Mesenchymal stem cell (in vitro differentiated cells and primary cell): Measurements from ENCODE around the gene FLT1.

ENCODE experiments used
- DNase-seq: peaks from one replicate; pipeline ENCODE4 v3.0.0-alpha.2; 2013
- H2AFZ ChIP-seq: one replicate; pipeline ENCODE4 v1.6.1; 2013; ENCODE audit warnings: low read depth, mild to moderate bottlenecking, control low read depth, inconsistent platforms, low read length, moderate library complexity
- H2AK5ac ChIP-seq: 2 replicates; pipeline ENCODE4 v1.6.1; 2013; ENCODE audit warnings: low read length, moderate library complexity, mild to moderate bottlenecking, inconsistent platforms; ENCODE audit not compliant: severe bottlenecking
- H2BK120ac ChIP-seq: one replicate; pipeline ENCODE4 v1.6.1; 2013; ENCODE audit warnings: low read depth, mild to moderate bottlenecking, inconsistent platforms, low read length, moderate library complexity
- H2BK12ac ChIP-seq, 2 experiments: one replicate each; pipeline ENCODE4 v1.6.1; 2013; ENCODE audit warnings: inconsistent platforms in 2 of 2, low read length in 2 of 2, mild to moderate bottlenecking in 2 of 2, moderate library complexity in 2 of 2, control low read depth in 1 of 2
- H2BK15ac ChIP-seq: one replicate; pipeline ENCODE4 v1.6.1; 2013; ENCODE audit warnings: mild to moderate bottlenecking, low read depth, inconsistent platforms; ENCODE audit not compliant: poor library complexity, severe bottlenecking
- H2BK5ac ChIP-seq: 2 replicates; pipeline ENCODE4 v1.6.1; 2013; ENCODE audit warnings: low read depth, mild to moderate bottlenecking, low read length, control low read depth, inconsistent platforms; ENCODE audit not compliant: poor library complexity, severe bottlenecking
- H3K14ac ChIP-seq, 2 experiments: one replicate each; pipeline ENCODE4 v1.6.1; 2013; ENCODE audit warnings: inconsistent platforms in 2 of 2, low read length in 2 of 2, control low read depth in 1 of 2, mild to moderate bottlenecking in 1 of 2, moderate library complexity in 1 of 2
- H3K18ac ChIP-seq, 2 experiments: one replicate each; pipeline ENCODE4 v1.6.1; 2013; ENCODE audit warnings: inconsistent platforms in 2 of 2, low read length in 2 of 2, control low read depth in 1 of 2, low read depth in 1 of 2, mild to moderate bottlenecking in 1 of 2
- H3K23ac ChIP-seq, 2 experiments: one replicate each; pipeline ENCODE4 v1.6.1; 2013; ENCODE audit warnings: inconsistent platforms in 2 of 2, low read length in 2 of 2, mild to moderate bottlenecking in 2 of 2, moderate library complexity in 2 of 2, control low read depth in 1 of 2
- H3K27ac ChIP-seq: 2 replicates; pipeline ENCODE4 v1.5.1; 2013; ENCODE audit warnings: mild to moderate bottlenecking, moderate library complexity, low read length, control low read depth, inconsistent platforms; ENCODE audit not compliant: poor library complexity, severe bottlenecking
- H3K27me3 ChIP-seq, 2 experiments: 2 replicates each; pipeline versions ENCODE4 v1.6.1 to v1.7.0; 2013; ENCODE audit warnings: low read length in 2 of 2, mild to moderate bottlenecking in 2 of 2, moderate library complexity in 2 of 2, control low read depth in 1 of 2, inconsistent platforms in 1 of 2; ENCODE audit not compliant: control insufficient read depth in 1 of 2, insufficient read depth in 1 of 2
- H3K36me3 ChIP-seq, 2 experiments: 2 replicates each; pipeline versions ENCODE4 v1.6.1 to v1.7.0; 2013; ENCODE audit warnings: low read length in 2 of 2, control low read depth in 1 of 2, inconsistent platforms in 1 of 2, low read depth in 1 of 2, mild to moderate bottlenecking in 1 of 2; ENCODE audit not compliant: insufficient read depth in 2 of 2, control insufficient read depth in 1 of 2
- H3K4ac ChIP-seq, 2 experiments: one replicate each; pipeline ENCODE4 v1.6.1; 2013; ENCODE audit warnings: inconsistent platforms in 2 of 2, low read length in 2 of 2, mild to moderate bottlenecking in 2 of 2, moderate library complexity in 2 of 2, control low read depth in 1 of 2, low read depth in 1 of 2
- H3K4me1 ChIP-seq: 2 replicates; pipeline ENCODE4 v1.6.1; 2013; ENCODE audit warnings: low read depth, low read length, control low read depth; ENCODE audit not compliant: control insufficient read depth, insufficient read depth
- H3K4me2 ChIP-seq: 2 replicates; pipeline ENCODE4 v1.6.1; 2013; ENCODE audit warnings: low read length, mild to moderate bottlenecking, inconsistent platforms; ENCODE audit not compliant: poor library complexity, severe bottlenecking
- H3K4me3 ChIP-seq, 2 experiments: 2 replicates each; pipeline versions ENCODE4 v1.5.1 to v1.7.0; 2013; ENCODE audit warnings: low read length in 2 of 2, mild to moderate bottlenecking in 2 of 2, control low read depth in 1 of 2, low read depth in 1 of 2; ENCODE audit not compliant: insufficient read depth in 1 of 2
- H3K79me1 ChIP-seq: replicated peaks from 2 replicates; pipeline ENCODE4 v1.6.1; 2013; ENCODE audit warnings: mild to moderate bottlenecking, control low read depth, low read length, inconsistent platforms; ENCODE audit not compliant: poor library complexity, severe bottlenecking
- H3K9ac ChIP-seq: 2 replicates; pipeline ENCODE4 v1.7.0; 2013; ENCODE audit warnings: mild to moderate bottlenecking, low read length, moderate library complexity
- H3K9me3 ChIP-seq: 2 replicates; pipeline ENCODE4 v1.7.0; 2013; ENCODE audit warnings: mild to moderate bottlenecking, low read length; ENCODE audit not compliant: control insufficient read depth
- H4K8ac ChIP-seq: one replicate; pipeline ENCODE4 v1.6.1; 2013; ENCODE audit warnings: inconsistent platforms, mild to moderate bottlenecking, low read length, moderate library complexity
- H4K91ac ChIP-seq: one replicate; pipeline ENCODE4 v1.6.1; 2013; ENCODE audit warnings: mild to moderate bottlenecking, low read length, inconsistent platforms
- WGBS: methylation state at CpG from one replicate; pipeline ENCODE4 v1.1.7; 2013; ENCODE audit warnings: mixed read lengths; 5-methylcytosine and 5-hydroxymethylcytosine counted together

The FLT1 gene

DNA sequence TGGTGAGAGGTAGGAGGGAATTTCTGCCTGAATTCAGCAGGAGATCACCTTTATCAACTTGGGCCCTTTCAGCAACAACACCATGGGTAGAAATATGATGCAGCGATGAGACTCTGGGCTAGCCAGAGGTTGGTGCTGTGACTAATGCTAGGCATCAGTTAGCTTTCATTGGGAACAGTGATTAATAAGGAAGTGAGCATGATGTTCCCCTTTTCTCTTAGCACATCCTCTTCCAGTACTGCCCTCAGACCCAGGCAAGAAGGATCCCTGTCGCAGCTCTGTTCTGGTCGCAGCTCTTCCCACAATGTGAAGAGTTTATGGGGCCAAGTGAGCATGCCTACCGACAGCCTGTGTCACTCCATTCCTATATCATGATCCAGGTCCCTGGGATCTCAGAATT is 100.5 kb downstream of the FLT1 start:
- H4K8ac ChIP-seq = peak overlapping the region; percentile 76
- WGBS = 67% methylated on average over 3 of the region's 4 CpGs
- H2AFZ ChIP-seq = no peak overlapping the region
- H2BK120ac ChIP-seq = no peak overlapping the region
- no peak overlapping the region for H2BK5ac ChIP-seq
- DNase-seq = peak; percentile 24
- H3K36me3 ChIP-seq = no peaks in the 10 kb centered on the region
- H2AK5ac ChIP-seq = no peak overlapping the region
- H3K9me3 ChIP-seq = no peaks in the 10 kb centered on the region
- H3K4me2 ChIP-seq = no peak overlapping the region
- no peak overlapping the region for H3K27ac ChIP-seq
- no peak overlapping the region for H3K9ac ChIP-seq
- peaks cover 2 to 6% of the 10 kb centered on the region in 2 experiments for H3K27me3 ChIP-seq
- peak overlapping the region in 1 of 2 experiments; percentile 71 for H3K14ac ChIP-seq
- H4K91ac ChIP-seq = peak overlapping the region; percentile 93
- H3K79me1 ChIP-seq = no peaks in the 10 kb centered on the region
- H3K18ac ChIP-seq = peak overlapping the region; percentile 49 to 57
- peak overlapping the region in 1 of 2 experiments; percentile 40 for H3K23ac ChIP-seq
- H3K4me1 ChIP-seq = no peaks in the 10 kb centered on the region
- H3K4ac ChIP-seq = peak overlapping the region in 1 of 2 experiments; percentile 51
- peak overlapping the region; percentile 28 to 72 for H2BK12ac ChIP-seq
- no peak overlapping the region for H2BK15ac ChIP-seq
- no peak overlapping the region for H3K4me3 ChIP-seq

DNA sequence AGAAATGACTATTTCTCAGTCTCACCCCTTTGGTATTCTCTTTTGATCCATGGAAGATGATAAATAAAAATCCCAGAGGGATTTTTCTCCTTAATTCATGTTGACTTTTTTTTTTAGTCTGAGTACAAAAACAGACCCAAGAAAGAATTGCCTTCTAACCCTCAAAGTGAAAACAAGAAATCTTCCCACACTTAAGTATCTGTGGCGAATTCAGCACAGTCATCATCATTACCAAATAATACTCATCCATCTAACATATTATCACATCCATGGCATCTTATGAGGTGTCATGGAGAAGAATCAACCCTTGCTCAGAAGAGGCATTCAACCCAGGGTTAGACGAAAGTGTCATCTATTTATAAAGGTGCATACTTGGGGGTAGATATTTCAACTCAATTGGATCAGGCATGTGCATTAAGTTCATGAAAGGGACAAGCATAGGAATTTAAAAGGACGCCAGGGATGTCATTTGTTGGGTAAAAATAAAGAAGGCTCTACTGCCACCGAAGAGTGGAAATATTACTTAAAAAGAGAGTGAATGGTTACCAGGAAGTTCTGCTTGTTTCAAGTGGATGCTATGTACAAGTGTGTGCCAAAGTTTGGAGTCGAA is 101.9 kb downstream of the FLT1 start:
- Histone ChIP-seq H2AFZ (no peak overlapping the region), H2BK5ac (no peak overlapping the region), H2BK120ac (no peak overlapping the region), H3K14ac (no peak overlapping the region), H3K9ac (no peak overlapping the region), H2AK5ac (no peak overlapping the region), H3K27me3 (peaks cover 6 to 7% of the 10 kb centered on the region in 2 experiments), H3K27ac (no peak overlapping the region), H3K23ac (no peak overlapping the region), H4K91ac (no peak overlapping the region), H2BK12ac (no peak overlapping the region), H3K36me3 (no peaks in the 10 kb centered on the region), H3K79me1 (no peaks in the 10 kb centered on the region), H4K8ac (no peak overlapping the region), H3K4me1 (no peaks in the 10 kb centered on the region), H2BK15ac (no peak overlapping the region), H3K4me2 (no peak overlapping the region), H3K4me3 (no peak overlapping the region), H3K18ac (no peak overlapping the region), H3K9me3 (no peaks in the 10 kb centered on the region), H3K4ac (no peak overlapping the region)
- WGBS = 91% methylated on average over 5 of the region's 5 CpGs
- DNase-seq = peak; percentile 55

GRCh38 chr13:28392428-28392827 is 102.5 kb downstream of the FLT1 start:
- Histone ChIP-seq H3K4me2 (no peak overlapping the region), H3K4ac (no peak overlapping the region)

GRCh38 chr13:28387740-28388501 is 107.0 kb downstream of the FLT1 start:
- no peak overlapping the region for H3K4ac ChIP-seq
- no peak overlapping the region for H3K4me3 ChIP-seq
- no peak overlapping the region for H2AK5ac ChIP-seq
- WGBS = 23% methylated on average over 3 of the region's 4 CpGs
- H3K4me2 ChIP-seq = no peak overlapping the region
- no peaks in the 10 kb centered on the region for H3K36me3 ChIP-seq
- H2BK15ac ChIP-seq = no peak overlapping the region
- peaks cover 0 to 7% of the 10 kb centered on the region in 2 experiments for H3K27me3 ChIP-seq
- H3K18ac ChIP-seq = no peak overlapping the region
- H3K9ac ChIP-seq = no peak overlapping the region
- no peak overlapping the region for H3K23ac ChIP-seq
- no peak overlapping the region for H2BK5ac ChIP-seq
- H4K91ac ChIP-seq = no peak overlapping the region
- H3K14ac ChIP-seq = no peak overlapping the region
- H2AFZ ChIP-seq = no peak overlapping the region
- no peak overlapping the region for H4K8ac ChIP-seq
- no peak overlapping the region for H3K27ac ChIP-seq
- H3K79me1 ChIP-seq = no peaks in the 10 kb centered on the region
- no peak overlapping the region for H2BK120ac ChIP-seq
- H3K4me1 ChIP-seq = no peaks in the 10 kb centered on the region
- H3K9me3 ChIP-seq = no peaks in the 10 kb centered on the region
- no peak overlapping the region for H2BK12ac ChIP-seq
- DNase-seq = no peak

More at GRCh38 chr13:28392428-28392827, 102.5 kb downstream of the FLT1 start:
- no peak overlapping the region for H2AK5ac ChIP-seq
- H2BK15ac ChIP-seq = no peak overlapping the region
- no peak overlapping the region for H2BK5ac ChIP-seq
- no peak overlapping the region for H3K9ac ChIP-seq
- no peak overlapping the region for H2BK12ac ChIP-seq
- H3K79me1 ChIP-seq = no peaks in the 10 kb centered on the region
- no peak overlapping the region for H2AFZ ChIP-seq
- no peak overlapping the region for H3K27ac ChIP-seq
- no peak overlapping the region for H3K4me3 ChIP-seq
- H3K36me3 ChIP-seq = no peaks in the 10 kb centered on the region
- peaks cover 6 to 7% of the 10 kb centered on the region in 2 experiments for H3K27me3 ChIP-seq
- H2BK120ac ChIP-seq = no peak overlapping the region
- no peak overlapping the region for H4K8ac ChIP-seq
- no peak overlapping the region for H4K91ac ChIP-seq
- H3K4me1 ChIP-seq = no peaks in the 10 kb centered on the region
- WGBS = no CpG with 5 or more reads among the region's 2 CpGs
- H3K14ac ChIP-seq = no peak overlapping the region
- DNase-seq = peak; percentile 30
- no peak overlapping the region for H3K23ac ChIP-seq
- H3K18ac ChIP-seq = no peak overlapping the region
- no peaks in the 10 kb centered on the region for H3K9me3 ChIP-seq
